Smooth muscle cell of the coronary artery (primary cell): ENCODE results near the gene TMEM26. TPM values are rescaled to one million over a fixed set of nuclear protein-coding genes. Genes with fewer than 3 reads are reported as not detected.

Experiments used
- total RNA-seq: library from RNA; depleted of rRNA; stranded (reverse); fragments of >200 nt; gene quantifications from 2 replicates; pipeline ENCODE4 v1.2.3, GENCODE V29; 2014; ENCODE audit warnings: low replicate concordance

Gene TMEM26
- total RNA-seq, result 0.35 and 0.60 TPM in 2 replicates

DNA sequence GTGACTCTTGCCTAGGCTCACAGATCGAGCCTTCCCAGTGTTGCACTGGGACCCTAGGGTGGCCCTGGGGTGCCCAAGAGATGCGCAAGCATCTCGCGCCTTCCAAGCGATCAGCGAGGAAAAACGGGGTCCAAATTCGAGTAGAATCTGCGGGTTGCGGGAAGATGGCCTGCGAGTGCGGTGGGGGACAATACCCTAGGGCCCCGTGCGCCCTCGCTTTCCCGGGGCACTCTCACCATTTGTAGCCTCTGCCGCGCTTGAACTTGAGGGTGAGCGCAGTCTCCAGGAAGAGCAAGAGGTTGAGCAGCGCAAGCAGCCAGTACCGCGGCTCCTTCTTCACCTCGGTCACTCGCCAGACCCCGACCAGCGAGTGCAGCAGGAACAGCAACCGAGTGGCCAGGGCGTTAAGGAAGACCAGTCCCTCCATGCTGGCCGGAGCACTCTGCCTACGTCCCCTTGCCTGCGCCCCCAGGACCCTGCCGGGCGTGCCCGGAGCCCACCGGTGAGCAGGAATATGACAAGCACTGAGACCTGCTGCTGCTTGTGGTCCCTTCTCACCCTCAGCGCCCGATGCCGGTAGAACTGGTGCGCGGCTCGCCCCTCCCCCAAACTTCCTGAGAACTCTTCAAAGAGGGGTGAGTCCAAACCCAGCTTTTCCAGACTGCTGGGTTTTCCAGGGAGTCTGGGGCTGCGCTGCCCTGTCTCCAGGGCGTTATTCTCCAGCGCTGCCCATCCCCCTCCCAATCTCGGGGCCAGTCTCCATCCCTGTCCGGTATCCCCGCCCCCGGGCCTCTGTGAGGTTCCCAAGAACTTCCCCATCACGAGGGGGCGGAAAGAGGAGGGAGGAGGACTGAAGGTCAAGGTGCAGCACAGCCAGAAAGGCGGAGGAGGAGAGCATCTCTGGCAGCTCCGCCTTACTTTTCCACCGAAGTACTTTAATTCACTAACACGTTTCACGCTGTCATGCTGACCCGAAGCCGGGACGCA is at the start of gene TMEM26:
TSS of gene TMEM26 (minus strand) at position 727 of the 987 bp plus-strand sequence. CDS start at position 427, 300 bp downstream.

Other genes starting within 250 kb of the TMEM26 start
- 0.60 TPM in 1 of 2 replicates, not detected in the other for gene CABCOCO1, start 209.5 kb upstream of the TMEM26 start, total RNA-seq